HG02973 (cell line): ENCODE measurements around the gene DUOX2.
"Not testable (repeated sequence)": the region's sequence is repeated elsewhere in the genome, so short reads cannot be mapped to it uniquely, and the experiment has no call there.

Source experiments
- ATAC-seq: cut with Tn5 transposase; IDR thresholded peaks from one replicate; pipeline ENCODE4 v1.9.1; 2021; ENCODE audit warnings: moderate library complexity; ENCODE audit not compliant: unreplicated experiment

DUOX2 gene

DNA sequence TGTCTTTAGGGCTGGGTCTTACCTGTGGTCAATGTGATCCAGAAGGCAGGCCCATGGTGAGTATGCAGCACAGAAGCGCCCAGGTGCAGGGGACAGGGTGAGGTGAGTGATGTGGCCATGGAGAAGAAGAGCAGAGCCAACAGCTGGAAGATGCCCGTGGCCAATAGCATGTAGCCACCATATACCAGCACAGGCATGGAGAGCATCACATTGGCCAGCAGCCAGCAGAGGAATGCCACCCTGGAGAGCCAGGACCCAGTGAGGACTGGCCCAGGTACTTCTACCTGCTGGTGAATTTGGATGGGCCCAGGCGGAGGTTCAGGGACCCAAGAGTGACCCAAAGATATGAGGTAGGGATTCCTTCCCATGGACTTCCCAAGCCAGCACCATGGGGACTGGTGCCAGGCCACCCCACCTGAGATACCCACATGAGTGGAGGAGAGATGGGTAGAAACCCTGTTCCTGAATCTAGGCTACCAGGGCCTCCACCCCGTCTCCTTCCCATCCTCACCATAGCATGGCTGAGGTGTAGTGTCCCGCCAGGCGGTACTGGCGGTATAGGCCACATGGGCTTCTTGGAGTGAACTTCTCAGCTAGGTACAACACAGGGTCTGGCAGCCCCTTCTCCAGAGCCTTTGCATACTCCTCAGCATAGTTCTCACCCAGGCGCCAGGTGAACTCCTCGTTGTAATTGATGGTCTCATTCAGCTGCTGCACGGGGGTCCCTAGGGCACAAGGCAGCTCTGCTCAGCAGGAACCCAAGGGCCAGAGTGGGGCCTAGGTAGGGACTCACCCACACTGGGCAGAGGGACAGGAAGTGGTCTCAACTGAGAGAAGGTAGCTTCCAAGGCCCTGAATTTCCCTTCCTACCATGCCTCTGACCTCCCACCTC lies 6.4 kb upstream of the DUOX2 start:
- no peak for ATAC-seq

DNA sequence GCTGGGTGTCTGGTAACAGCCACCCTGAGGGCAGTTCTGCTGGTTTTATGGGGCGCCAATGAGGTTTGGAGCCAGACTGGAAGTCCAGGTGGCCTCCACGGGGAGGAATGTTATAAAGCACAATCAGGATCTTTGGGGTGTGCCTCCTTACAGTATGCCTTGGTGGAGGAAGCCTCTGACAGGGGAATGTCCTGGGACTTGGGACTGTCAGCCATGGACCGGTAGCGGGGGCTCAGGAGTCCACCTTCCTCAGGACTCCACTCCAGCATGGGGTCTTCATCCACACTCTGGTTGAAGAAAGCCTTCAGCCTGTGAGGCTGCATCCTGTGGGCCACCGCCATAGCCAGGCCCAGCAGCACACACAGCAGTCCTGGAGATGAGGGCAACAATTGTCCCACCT lies 5.0 kb upstream of the DUOX2 start:
- ATAC-seq = no peak

- ATAC-seq = peak; percentile 91
These were observed 4.2 kb upstream of the DUOX2 start for GRCh38 chr15:45118131-45118588.

DNA sequence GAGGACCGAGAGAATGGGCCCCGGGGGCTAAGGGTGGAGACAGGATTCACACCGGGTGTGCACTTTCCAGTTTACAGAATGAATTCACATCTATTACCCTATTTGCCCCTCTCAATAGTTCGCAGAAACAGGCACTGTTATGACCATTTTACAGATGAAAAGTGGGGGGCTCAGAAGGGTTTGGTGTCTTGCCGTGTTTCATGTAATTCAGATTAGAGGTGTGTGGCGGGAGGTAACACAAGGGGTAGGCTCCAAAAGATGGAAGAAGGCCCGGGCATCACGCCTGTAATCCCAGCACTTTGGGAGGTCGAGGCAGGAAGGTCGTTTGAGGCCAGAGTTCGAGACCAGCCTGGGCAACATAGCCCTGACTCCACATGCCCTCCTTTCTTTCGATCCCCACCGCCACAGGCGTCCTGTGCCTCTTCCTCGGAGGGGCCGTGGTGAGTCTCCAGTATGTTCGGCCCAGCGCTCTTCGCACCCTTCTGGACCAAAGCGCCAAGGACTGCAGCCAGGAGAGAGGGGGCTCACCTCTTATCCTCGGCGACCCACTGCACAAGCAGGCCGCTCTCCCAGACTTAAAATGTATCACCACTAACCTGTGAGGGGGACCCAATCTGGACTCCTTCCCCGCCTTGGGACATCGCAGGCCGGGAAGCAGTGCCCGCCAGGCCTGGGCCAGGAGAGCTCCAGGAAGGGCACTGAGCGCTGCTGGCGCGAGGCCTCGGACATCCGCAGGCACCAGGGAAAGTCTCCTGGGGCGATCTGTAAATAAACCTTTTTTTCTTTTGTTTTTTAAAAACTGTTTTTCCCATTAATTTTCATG lies 3.5 kb upstream of the DUOX2 start:
- no peak for ATAC-seq

DNA sequence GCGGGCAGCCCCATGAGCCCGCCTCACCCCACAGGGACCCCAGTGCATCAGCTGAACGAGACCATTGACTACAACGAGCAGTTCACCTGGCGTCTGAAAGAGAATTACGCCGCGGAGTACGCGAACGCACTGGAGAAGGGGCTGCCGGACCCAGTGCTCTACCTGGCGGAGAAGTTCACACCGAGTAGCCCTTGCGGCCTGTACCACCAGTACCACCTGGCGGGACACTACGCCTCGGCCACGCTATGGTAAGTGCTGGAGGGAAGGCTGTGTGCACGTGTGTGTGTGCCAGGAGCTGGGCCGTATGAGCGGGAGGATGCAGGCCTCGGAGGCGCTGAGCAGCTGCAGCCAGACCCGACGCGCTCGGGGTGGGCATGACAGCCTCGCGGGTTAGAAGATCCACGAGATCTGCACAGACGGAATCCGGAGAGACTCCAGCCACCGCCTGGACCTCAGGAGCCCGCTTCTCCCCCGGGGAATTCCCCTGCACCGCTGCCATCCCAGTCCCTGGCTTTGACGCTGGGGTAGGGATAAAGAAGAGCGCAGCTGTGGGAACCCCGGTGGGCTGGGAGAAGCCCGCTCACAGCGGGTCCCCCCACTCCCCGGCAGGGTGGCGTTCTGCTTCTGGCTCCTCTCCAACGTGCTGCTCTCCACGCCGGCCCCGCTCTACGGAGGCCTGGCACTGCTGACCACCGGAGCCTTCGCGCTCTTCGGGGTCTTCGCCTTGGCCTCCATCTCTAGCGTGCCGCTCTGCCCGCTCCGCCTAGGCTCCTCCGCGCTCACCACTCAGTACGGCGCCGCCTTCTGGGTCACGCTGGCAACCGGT lies 2.7 kb upstream of the DUOX2 start:
- ATAC-seq = no peak

DNA sequence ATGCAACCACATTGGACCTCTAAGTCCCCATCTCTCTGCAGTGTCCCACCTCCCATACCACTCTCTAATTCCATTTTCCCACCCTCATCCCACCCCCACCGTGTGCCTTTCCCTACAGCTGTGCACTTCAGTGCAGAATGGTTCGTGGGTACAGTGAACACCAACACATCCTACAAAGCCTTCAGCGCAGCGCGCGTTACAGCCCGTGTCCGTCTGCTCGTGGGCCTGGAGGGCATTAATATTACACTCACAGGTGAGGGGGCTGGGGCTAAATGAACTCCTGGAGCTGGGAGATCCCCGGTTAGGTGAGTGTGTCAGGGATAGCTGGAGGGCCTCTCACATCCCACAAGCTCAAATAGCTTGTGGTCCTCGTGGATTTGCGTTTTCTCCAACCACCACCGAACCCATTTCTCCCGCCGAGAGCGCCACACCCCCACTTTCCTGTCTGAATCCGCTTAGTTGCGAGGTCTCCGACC lies 2.1 kb upstream of the DUOX2 start:
- no peak for ATAC-seq

- ATAC-seq = no peak
These were observed 1.4 kb upstream of the DUOX2 start for GRCh38 chr15:45115312-45115820.

DNA sequence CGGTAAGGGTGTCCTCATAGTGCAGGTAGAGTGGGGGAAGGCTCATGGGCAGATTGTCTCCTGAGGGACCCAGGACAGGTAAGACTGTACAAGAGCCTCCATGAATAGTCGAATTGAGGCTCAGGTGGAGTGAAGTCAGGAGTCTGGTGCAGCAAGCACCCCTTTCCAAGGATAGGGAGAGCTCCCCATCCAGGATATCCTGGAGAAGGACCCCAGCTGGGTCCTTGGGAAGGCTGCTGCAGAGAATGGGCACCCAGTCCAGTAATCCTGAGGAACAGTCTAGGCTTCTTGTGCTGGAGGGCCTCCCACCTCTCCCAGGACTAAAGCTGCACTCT lies 746 bp upstream of the DUOX2 start:
- ATAC-seq = no peak

- no peak for ATAC-seq
These were observed 487 bp downstream of the DUOX2 start for GRCh38 chr15:45113380-45113990.

DNA sequence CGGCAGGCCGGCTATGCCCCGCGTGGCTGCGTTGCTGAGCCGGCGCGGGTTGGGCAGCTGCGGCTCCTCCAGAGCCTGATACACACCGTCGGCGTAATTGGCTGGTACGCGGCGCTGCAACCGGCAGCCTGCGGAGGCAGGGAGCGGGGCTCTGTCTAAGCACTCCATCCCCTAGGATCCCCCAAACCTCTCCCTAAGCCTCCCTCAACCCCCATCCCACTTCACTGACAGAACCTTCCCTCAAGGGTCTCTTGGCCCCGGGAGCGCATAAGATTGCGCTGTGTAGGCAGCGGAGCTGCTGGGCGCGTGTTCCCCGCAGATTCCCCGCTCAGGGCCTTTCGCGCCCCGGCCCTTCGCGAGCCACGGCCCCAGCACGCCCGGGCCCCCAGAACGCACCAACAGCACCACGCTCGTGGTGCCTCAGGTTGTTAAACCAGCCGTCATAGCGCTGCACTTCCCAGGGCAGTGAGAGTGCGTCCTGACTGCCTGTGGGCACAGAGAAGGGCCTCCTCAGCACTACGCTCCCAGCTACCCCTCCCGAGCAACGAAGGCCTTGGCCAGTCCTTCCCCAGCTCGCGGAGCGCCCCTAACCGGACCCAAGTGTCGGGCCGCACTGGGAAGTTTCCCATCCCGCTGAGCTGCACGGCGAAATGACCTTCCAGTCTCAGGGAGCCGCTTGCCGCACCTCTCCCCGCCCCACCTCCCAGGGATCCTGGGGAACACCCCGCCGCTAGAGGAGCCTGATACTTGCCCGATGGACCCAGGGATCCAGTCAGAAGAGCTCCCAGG lies 1.2 kb downstream of the DUOX2 start:
- no peak for ATAC-seq

DNA sequence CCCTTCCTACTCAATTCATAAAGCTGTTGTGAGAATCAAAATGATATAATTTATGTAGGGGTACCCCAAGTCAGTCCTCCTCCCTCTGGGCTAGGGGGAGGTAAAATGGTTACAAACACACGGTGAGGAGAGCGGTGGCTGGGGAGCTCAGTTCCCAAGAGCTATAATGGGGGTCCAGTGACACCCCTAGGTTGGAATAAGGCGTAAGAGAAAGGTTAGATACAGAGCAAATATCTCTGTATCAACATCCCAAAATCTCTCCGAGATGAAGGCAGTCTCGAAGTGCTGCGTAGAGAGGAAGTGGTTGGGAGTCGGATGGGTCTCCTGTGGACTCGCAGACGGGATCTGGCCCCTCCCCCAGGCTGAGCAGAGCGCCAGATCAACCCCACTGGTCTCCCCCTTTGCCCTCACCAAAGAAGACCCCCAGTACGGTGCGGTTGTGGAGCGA lies 1.8 kb downstream of the DUOX2 start:
- ATAC-seq = no peak

DNA sequence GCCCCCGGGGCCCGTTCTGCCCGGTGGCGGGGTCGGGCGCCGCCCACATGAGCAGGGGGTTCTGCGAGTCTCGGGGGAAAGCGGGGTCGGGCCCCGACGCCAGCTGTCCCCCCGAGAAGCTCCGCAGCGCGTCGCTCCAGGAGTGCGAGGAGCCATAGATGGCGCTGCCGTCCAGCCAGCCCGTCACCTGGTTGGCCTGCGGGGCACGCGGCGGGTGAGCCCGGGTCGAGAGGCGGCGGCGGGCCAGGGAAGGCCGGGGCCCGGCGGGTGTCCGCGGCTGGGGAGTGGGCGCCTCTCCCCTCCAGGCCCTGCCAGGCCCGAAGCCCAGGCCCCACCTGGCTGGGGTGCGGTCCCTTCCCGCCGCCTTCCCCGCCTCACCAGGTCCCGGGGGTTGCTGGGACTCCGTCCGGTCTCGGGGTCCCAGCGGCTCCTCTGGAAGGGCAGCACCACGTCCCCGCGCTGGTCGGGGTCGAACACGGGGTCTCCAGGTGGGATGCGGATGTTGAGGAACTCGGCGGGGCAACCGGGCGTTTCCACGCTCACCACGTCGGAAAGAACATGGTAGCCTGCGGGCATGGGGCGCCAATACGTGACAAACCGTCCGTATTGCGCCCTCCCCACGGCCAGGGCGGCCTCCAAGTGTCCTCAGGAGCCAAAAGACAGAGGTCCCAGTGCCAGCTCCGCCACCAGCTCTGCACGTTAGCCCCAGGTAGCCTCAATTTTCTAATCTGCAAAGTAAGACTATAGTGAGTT lies 2.4 kb downstream of the DUOX2 start:
- no peak for ATAC-seq

GRCh38 chr15:45110256-45110820 lies 3.6 kb downstream of the DUOX2 start:
- ATAC-seq = no peak

GRCh38 chr15:45107941-45108630 lies 5.9 kb downstream of the DUOX2 start:
- no peak for ATAC-seq

DNA sequence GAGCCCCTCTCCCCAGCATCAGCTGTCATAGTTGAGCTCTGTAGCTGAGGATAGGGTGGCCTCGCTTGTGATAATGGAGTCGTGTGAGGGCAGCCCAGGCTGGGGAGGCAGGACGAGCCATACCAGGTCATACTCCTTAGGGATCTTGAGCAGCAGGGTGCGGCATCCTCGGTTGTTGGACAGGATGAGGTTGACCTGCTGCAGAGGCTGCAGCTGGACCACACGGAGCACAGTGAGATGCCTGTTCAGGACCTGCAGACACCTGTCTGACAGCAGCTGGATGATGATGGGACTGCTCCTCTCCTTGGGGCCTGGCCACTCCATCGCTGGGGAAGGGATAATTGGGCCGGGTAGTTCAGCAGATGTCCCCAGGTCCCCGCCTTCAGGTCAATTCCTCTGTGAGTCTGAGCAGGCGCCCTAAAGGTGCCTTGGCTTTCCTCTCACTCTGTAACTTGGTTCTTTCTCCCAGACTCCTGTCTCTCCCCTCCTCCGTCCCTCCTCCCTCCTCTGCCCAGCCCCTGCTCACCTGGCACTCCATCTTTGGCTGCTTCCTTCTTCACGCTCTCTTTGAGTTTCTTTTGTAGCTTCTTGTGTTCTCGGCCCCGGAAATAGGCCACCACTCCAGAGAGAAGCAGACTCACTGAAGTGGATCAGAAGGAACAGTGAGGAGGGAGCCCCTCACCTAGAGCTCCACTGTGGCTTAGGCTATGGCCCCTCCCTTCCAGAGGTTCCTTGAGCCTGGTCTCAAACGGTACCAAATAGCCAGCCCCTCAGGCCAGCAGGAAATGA lies 7.8 kb downstream of the DUOX2 start:
- no peak for ATAC-seq

GRCh38 chr15:45105586-45105985 lies 8.4 kb downstream of the DUOX2 start:
- ATAC-seq = no peak

- ATAC-seq = not testable (repeated sequence)
These were observed 9.8 kb downstream of the DUOX2 start for GRCh38 chr15:45104170-45104569.
